Bronchial epithelial cell (primary cell): ENCODE results near the gene PLEKHG2. TPM values are rescaled to one million over a fixed set of nuclear protein-coding genes. Genes with fewer than 3 reads are reported as not detected.

Experiments used
- DNase-seq: peaks from one replicate; pipeline ENCODE4 v3.0.0-alpha.2; 2010; ENCODE audit warnings: low read depth
- FAIRE-seq: peaks from 2 replicates; lab custom pipeline; 2011; peaks lifted over from hg19 to GRCh38; lab: Jason Lieb, UNC
- H3K27me3 ChIP-seq: 2 replicates; pipeline ENCODE4 v1.5.1; 2011; ENCODE audit warnings: low read length; ENCODE audit not compliant: control insufficient read depth, insufficient read depth
- H3K36me3 ChIP-seq: 2 replicates; pipeline ENCODE4 v1.5.1; 2011; ENCODE audit warnings: low read length; ENCODE audit not compliant: control insufficient read depth, insufficient read depth
- H3K4me3 ChIP-seq: 2 replicates; pipeline ENCODE4 v1.5.1; 2011; ENCODE audit warnings: mild to moderate bottlenecking, low read depth, low read length, control low read depth
- total RNA-seq: library from RNA; depleted of rRNA; stranded (reverse); fragments of >200 nt; gene quantifications from 2 replicates; pipeline ENCODE4 v1.2.1, GENCODE V29; 2014
- TF ChIP-seq, protein P1 (sequence below): IDR thresholded peaks from 2 replicates; pipeline ENCODE4 v1.5.1; 2011; ENCODE audit warnings: mild to moderate bottlenecking, moderate library complexity, low read length, control low read depth, inconsistent platforms; ENCODE audit not compliant: insufficient read depth, severe bottlenecking

PLEKHG2 gene
- total RNA-seq, 1 donor from 2014 or later = 5.3 TPM

DNA sequence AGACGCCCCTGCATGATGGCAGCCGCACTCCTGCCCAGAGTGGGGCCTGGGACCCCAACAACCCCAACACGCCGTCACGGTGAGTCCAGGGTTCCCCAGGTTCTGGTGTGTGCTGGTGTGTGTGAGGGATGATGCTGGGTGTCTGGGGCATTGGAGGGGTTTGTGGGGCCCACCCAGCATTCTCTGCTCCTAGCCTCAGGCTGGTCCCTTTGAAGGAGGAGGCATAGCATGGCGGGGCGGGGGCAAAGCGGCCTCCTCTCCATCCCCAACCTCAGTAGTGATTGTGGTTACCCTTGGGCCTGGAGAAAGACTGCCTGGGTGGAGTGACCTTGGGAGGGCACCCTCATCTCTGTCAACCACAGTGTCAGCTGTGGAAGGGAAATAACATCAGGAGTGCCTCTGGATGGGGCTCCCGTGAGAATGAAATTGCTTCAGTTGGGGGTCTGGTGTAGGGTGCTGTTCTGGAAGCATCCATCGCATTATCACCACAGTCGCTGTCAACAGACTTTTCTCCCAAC lies 61.0 kb downstream of the PLEKHG2 start:
- TF ChIP-seq, protein P1, sequence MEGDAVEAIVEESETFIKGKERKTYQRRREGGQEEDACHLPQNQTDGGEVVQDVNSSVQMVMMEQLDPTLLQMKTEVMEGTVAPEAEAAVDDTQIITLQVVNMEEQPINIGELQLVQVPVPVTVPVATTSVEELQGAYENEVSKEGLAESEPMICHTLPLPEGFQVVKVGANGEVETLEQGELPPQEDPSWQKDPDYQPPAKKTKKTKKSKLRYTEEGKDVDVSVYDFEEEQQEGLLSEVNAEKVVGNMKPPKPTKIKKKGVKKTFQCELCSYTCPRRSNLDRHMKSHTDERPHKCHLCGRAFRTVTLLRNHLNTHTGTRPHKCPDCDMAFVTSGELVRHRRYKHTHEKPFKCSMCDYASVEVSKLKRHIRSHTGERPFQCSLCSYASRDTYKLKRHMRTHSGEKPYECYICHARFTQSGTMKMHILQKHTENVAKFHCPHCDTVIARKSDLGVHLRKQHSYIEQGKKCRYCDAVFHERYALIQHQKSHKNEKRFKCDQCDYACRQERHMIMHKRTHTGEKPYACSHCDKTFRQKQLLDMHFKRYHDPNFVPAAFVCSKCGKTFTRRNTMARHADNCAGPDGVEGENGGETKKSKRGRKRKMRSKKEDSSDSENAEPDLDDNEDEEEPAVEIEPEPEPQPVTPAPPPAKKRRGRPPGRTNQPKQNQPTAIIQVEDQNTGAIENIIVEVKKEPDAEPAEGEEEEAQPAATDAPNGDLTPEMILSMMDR = no peak
- no peak for FAIRE-seq
- Histone ChIP-seq H3K4me3 (no peak overlapping the region), H3K27me3 (no peaks in the 10 kb centered on the region), H3K36me3 (peaks cover 60% of the 10 kb centered on the region)
- no peak for DNase-seq

DNA sequence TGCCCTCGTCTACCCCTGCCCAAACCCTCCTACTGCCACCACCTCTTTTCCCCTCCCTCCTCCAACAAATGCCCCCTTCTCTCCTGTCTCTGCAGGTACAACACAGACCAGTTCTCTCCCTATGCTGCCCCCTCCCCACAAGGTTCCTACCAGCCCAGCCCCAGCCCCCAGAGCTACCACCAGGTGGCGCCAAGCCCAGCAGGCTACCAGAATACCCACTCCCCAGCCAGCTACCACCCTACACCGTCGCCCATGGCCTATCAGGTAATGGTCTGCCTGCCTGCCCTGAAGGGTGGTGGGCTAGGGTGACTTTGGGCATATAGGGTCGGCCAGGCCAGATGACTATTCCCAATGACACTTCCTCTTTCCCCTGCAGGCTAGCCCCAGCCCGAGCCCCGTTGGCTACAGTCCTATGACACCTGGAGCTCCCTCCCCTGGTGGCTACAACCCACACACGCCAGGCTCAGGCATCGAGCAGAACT lies 61.7 kb downstream of the PLEKHG2 start:
- Histone ChIP-seq H3K36me3 (peaks cover 57% of the 10 kb centered on the region), H3K4me3 (no peak overlapping the region), H3K27me3 (no peaks in the 10 kb centered on the region)
- TF ChIP-seq, protein P1 = peak; percentile 87
- FAIRE-seq (no peak), DNase-seq (no peak)

DNA sequence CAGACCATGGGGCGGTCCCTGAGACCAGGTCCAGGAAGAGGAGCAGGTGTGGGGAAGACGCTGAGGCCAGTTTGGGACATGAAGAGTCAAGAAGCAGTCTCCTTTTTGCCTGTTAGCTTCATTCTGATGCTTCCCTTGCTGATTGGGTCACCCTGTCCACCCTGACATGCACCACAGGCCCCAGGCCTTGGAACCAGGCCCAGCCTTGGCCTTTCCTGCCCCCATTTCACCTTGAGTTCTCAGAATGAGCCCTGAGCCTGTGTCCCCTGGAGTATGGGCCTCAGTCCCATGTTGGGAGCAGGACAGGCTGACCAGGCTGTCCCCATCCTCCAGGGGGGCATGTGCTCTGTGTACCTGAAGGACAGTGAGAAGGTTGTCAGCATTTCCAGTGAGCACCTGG lies 63.3 kb downstream of the PLEKHG2 start:
- H3K27me3 ChIP-seq = no peaks in the 10 kb centered on the region
- FAIRE-seq = peak; percentile 18
- H3K4me3 ChIP-seq = no peak overlapping the region
- DNase-seq = no peak
- TF ChIP-seq, protein P1 = no peak
- peaks cover 43% of the 10 kb centered on the region for H3K36me3 ChIP-seq

Other genes with a start within 250 kb of the PLEKHG2 start
- 9.5 and 22.4 TPM in 2 replicates for gene NCCRP1, start 215.7 kb upstream of the PLEKHG2 start, total RNA-seq
- not detected in 2 replicates for gene SYCN, start 208.4 kb upstream of the PLEKHG2 start, total RNA-seq
- not detected in 2 replicates for gene IFNL3, start 167.7 kb upstream of the PLEKHG2 start, total RNA-seq
- gene IFNL4, start 163.8 kb upstream of the PLEKHG2 start, total RNA-seq = not detected in 2 replicates
- gene IFNL2, start 144.3 kb upstream of the PLEKHG2 start, total RNA-seq = not detected in 2 replicates
- gene IFNL1, start 116.3 kb upstream of the PLEKHG2 start, total RNA-seq = not detected in 2 replicates
- under 0.01 TPM in 2 replicates for gene LRFN1, start 91.8 kb upstream of the PLEKHG2 start, total RNA-seq
- gene GMFG, start 76.6 kb upstream of the PLEKHG2 start, total RNA-seq = not detected in 2 replicates
- gene SAMD4B, start 70.2 kb upstream of the PLEKHG2 start, total RNA-seq = 19.2 and 38.7 TPM in 2 replicates
- 31.6 and 59.9 TPM in 2 replicates for gene PAF1, start 21.6 kb upstream of the PLEKHG2 start, total RNA-seq
- gene MED29, start 21.3 kb upstream of the PLEKHG2 start, total RNA-seq = 6.8 and 7.7 TPM in 2 replicates
- 3.4 and 5.0 TPM in 2 replicates for gene ZFP36, start 5.8 kb upstream of the PLEKHG2 start, total RNA-seq
- gene RPS16, start 23.3 kb downstream of the PLEKHG2 start, total RNA-seq = 75.3 and 94.3 TPM in 2 replicates
- 41.9 and 48.1 TPM in 2 replicates for gene SUPT5H, start 32.9 kb downstream of the PLEKHG2 start, total RNA-seq
- 84.2 and 99.5 TPM in 2 replicates for gene TIMM50, start 68.2 kb downstream of the PLEKHG2 start, total RNA-seq
- 0.26 TPM in 1 of 2 replicates, not detected in the other for gene DLL3, start 86.3 kb downstream of the PLEKHG2 start, total RNA-seq
- gene SELENOV, start 102.5 kb downstream of the PLEKHG2 start, total RNA-seq = not detected in 2 replicates
- gene EID2B, start 120.2 kb downstream of the PLEKHG2 start, total RNA-seq = 0.79 and 1.7 TPM in 2 replicates
- 6.8 and 8.1 TPM in 2 replicates for gene EID2, start 127.5 kb downstream of the PLEKHG2 start, total RNA-seq
- not detected in 2 replicates for gene LGALS13, start 189.9 kb downstream of the PLEKHG2 start, total RNA-seq
- not detected in 2 replicates for gene LGALS16, start 243.2 kb downstream of the PLEKHG2 start, total RNA-seq